Cardiac muscle cell (in vitro differentiated cells and primary cell): Measurements from ENCODE around the gene POLR1D. TPM values are rescaled to one million over a fixed set of nuclear protein-coding genes. Genes with fewer than 3 reads are reported as not detected.

Source experiments
- polyA plus RNA-seq: library from polyadenylated mRNA; unstranded; fragments of >200 nt; fragmentation: Nextera tagmentation; extraction: Ambion mirVana; gene quantifications from 2 replicates; pipeline ENCODE4 v1.2.1, GENCODE V29; 2016
- total RNA-seq: library from RNA; depleted of rRNA; stranded (reverse); fragments of >200 nt; gene quantifications from 2 replicates; pipeline ENCODE4 v1.2.3, GENCODE V29; 2016

POLR1D gene
- total and polyA plus RNA-seq, 2 experiments from 2014 or later: 101 to 116 TPM

Other genes starting within 250 kb of the POLR1D start
- 56.9 and 101 TPM in 2 replicates for gene GTF3A, start 197.3 kb upstream of the POLR1D start, total RNA-seq
- 108 and 140 TPM in 2 replicates for gene GTF3A, start 197.3 kb upstream of the POLR1D start, polyA plus RNA-seq
- 49.4 and 55.5 TPM in 2 replicates for gene MTIF3, start 171.3 kb upstream of the POLR1D start, total RNA-seq
- 66.2 and 72.8 TPM in 2 replicates for gene MTIF3, start 171.3 kb upstream of the POLR1D start, polyA plus RNA-seq
- gene LNX2, start 1.4 kb upstream of the POLR1D start, total RNA-seq: 7.4 and 11.6 TPM in 2 replicates
- gene LNX2, start 1.4 kb upstream of the POLR1D start, polyA plus RNA-seq: 7.1 and 10.1 TPM in 2 replicates
- gene GSX1, start 170.6 kb downstream of the POLR1D start, total RNA-seq: not detected in 2 replicates
- not detected in 2 replicates for gene GSX1, start 170.6 kb downstream of the POLR1D start, polyA plus RNA-seq